ENCODE results near the gene NUBP2.

GRCh38 chr16:1817716-1818115 lies 35.0 kb downstream of the NUBP2 start:
- TF ChIP-seq POLR2A (IDR thresholded peaks at IDR 0.05; ENCODE audit: low read depth, low read length) (no peak), EZH2 (IDR thresholded peaks at IDR 0.05; ENCODE audit: borderline replicate concordance, low read depth, low read length, severe bottlenecking) (no peak), JUN (IDR thresholded peaks at IDR 0.05; ENCODE audit: borderline replicate concordance, insufficient read depth, insufficient read length, low read depth) (no peak), CTCF (IDR thresholded peaks at IDR 0.05; ENCODE audit: extremely low read depth in 1 of 2, insufficient read depth in 1 of 2, low read depth in 1 of 2, low read length in 2 of 2) (no peak), POLR2AphosphoS5 (IDR thresholded peaks at IDR 0.05; ENCODE audit: insufficient read depth, low read depth, low read length) (no peak), FOS (IDR thresholded peaks at IDR 0.05; ENCODE audit: borderline replicate concordance, insufficient read depth, low read length) (no peak)
- TF ChIP-seq, protein P1, sequence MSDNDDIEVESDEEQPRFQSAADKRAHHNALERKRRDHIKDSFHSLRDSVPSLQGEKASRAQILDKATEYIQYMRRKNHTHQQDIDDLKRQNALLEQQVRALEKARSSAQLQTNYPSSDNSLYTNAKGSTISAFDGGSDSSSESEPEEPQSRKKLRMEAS (IDR thresholded peaks at IDR 0.05; ENCODE audit: insufficient read depth, insufficient read length): no peak
